TTC549 (cell line): Measurements from ENCODE around the gene ATF6.
"Not testable (repeated sequence)": the region's sequence is repeated elsewhere in the genome, so short reads cannot be mapped to it uniquely, and the experiment has no call there.

Experiments used
- FAIRE-seq: peaks from 2 replicates; lab custom pipeline; 2012; peaks lifted over from hg19 to GRCh38; lab: Jason Lieb, UNC

Gene ATF6, protein sequence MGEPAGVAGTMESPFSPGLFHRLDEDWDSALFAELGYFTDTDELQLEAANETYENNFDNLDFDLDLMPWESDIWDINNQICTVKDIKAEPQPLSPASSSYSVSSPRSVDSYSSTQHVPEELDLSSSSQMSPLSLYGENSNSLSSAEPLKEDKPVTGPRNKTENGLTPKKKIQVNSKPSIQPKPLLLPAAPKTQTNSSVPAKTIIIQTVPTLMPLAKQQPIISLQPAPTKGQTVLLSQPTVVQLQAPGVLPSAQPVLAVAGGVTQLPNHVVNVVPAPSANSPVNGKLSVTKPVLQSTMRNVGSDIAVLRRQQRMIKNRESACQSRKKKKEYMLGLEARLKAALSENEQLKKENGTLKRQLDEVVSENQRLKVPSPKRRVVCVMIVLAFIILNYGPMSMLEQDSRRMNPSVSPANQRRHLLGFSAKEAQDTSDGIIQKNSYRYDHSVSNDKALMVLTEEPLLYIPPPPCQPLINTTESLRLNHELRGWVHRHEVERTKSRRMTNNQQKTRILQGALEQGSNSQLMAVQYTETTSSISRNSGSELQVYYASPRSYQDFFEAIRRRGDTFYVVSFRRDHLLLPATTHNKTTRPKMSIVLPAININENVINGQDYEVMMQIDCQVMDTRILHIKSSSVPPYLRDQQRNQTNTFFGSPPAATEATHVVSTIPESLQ

DNA sequence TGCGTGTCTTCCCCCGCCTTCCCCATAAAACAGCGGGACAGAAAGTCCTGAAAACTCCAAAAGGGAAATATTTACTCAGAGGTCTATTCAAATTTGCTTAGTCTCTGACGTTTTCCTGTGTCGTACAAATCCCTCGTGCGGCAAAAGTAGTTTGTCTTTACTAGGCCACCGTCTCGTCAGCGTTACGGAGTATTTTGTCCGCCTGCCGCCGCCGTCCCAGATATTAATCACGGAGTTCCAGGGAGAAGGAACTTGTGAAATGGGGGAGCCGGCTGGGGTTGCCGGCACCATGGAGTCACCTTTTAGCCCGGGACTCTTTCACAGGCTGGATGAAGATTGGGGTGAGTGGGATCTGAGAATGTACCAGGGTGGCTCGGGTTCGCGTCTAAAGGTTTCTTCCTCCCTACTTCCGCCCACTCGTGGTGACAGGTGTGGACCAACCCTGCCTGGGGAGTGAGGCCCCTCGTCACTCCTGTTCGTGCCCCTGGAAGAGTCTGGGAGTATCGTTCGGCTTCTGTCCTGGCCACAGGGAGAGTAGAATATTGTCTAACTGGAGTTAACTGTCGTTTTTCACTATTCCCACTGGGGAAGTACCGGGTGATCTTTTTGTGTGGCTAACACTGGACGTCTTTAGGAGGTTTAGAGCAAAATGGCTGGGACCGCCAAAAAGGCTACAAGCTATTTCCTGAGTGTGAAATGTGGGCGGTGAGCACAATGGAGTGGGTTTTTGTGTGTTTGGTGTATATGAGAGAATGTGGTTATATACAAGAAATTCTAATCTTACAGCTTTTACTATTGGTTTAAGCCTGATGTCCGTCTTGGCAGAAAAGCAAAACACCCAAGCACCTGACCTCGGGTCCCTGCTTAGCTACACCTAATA is at the start of gene ATF6:
Gene ATF6 (plus strand): TSS at position 219 of the 880 bp plus-strand sequence. CDS start 41 bp downstream, at position 260.
- FAIRE-seq, result no peak

DNA sequence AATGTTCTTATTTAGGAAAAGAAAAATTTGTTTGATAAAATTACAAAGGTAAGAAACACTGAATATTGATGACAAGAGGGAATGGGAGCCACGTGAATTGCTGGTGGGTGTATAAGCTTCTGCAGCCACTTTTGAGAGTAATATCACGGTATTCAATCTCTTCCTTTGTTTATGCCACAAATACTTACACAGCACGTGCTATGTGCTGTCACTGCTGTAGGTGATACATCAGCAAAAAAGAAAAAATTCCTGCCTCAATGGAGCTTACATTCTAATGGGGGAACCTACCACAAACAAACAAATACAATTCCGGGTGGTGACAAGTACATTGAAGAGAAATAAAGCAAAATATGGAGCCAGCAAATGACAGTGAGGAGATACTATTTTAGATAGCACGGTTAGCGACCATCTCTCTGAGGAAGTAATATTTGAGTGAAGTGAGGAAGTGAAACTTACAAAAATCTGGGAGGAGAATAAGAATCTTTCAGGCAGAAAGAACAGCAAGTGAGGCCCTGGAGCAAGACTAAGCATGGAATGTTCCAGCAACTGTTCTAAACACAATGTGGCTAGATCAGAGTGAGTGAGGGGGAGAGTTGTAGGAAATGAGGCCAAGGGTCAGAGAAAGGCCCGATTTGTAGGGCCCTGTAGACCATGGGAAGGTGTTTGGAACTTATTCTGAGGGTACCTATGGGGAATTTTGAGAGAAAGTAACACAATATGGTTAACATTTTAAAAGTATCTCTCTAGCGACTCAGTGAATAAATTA is 47.4 kb upstream of the ATF6 start:
- FAIRE-seq, result no peak

DNA sequence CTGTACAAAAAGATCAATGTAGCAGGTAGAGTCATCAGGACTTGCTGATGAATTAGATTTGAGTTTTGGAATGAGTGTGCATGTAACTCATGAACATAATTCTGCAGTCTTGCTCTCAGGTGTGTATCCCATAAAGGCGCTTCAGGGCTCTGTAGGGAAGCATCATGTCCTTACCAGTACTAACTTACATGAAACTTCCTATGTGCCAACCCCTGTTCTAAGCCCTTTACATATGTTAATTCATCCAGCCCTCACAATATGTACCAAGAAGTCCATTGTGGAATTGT is 46.9 kb upstream of the ATF6 start:
- no peak for FAIRE-seq

DNA sequence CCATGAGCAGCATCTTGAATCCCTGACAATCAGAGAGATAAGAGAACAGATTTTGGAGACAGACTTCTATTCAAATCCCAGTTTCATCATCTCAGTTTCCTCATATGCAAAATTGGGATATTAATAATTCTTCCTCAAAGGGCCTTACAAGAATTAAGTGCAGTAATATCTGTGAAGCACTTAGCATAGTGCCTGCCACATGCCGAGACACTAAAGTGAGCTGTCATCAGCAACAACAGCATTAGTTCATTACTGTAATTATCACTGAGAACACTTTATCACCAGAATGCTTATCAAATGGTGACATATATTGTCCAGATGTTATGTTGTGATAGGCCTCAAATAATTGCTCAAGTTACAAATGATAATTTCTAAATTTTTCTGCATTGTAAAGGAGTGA is 45.7 kb upstream of the ATF6 start:
- no peak for FAIRE-seq

- FAIRE-seq, result no peak
These were observed 45.0 kb upstream of the ATF6 start, which contains the start of gene FCRLB for GRCh38 chr1:161720956-161721737. TSS of gene FCRLB (plus strand) at chr1:161721544. CDS start at chr1:161722673, 1,129 bp downstream.

DNA sequence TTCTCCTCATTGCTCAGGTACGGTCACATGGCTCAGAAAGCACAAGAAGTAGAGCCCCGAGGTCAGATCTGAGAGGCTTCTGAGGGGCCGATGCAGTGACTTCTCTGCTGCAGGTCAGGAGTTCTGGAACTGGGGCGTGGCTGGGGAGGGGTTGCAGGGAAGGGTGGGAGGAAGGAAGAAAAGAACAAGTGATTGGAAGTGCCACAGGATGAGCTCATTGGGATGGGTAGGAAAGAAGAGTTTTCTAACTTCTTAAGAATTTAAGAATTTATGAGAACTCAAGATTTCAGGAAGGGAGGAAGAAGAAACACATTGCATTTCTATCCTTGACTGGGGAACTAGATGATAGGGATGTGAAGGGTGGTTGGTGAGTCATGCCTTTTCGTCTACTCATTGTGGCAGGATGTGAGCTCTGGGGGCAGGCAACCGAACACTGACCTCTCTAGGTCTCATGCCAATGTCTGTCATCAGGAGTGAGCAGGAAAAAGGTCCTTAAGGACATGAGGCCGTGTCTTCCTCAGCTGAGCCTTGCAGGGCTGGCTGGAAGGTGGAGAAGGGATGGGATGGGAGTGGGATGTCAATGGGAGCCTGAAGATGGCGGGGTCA is 44.3 kb upstream of the ATF6 start:
- no peak for FAIRE-seq

GRCh38 chr1:161722406-161722805 is 43.7 kb upstream of the ATF6 start:
- no peak for FAIRE-seq

GRCh38 chr1:161723459-161724141 is 42.5 kb upstream of the ATF6 start:
- no peak for FAIRE-seq

- not testable (repeated sequence) for FAIRE-seq
These were observed 40.7 kb upstream of the ATF6 start for GRCh38 chr1:161725258-161725907.

DNA sequence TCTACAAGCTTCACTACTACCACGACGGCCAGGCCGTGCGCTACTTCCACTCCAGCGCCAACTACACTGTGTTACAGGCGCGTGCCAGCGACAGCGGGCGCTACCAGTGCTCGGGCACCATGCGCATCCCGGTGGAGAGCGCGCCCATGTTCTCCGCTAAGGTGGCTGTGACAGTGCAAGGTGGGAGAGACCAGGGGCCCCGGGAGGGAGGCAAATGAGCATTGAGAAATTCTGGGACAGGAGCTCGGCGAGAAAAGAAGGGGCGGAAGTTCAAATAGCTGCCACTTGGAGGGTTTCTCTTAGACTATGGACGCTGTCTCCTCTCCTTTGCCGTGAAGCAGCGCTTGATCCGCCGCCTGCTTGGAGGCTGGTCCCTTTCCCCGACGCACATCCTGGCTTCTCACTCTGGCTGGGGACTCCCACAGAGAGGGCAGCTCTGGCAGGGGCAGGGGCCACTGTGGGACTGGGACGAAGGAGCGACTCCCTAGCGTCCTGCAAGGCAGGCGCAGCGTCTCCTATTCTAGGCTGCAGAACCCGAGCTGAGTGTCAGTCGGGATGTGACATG is 40.1 kb upstream of the ATF6 start:
- FAIRE-seq, result no peak

DNA sequence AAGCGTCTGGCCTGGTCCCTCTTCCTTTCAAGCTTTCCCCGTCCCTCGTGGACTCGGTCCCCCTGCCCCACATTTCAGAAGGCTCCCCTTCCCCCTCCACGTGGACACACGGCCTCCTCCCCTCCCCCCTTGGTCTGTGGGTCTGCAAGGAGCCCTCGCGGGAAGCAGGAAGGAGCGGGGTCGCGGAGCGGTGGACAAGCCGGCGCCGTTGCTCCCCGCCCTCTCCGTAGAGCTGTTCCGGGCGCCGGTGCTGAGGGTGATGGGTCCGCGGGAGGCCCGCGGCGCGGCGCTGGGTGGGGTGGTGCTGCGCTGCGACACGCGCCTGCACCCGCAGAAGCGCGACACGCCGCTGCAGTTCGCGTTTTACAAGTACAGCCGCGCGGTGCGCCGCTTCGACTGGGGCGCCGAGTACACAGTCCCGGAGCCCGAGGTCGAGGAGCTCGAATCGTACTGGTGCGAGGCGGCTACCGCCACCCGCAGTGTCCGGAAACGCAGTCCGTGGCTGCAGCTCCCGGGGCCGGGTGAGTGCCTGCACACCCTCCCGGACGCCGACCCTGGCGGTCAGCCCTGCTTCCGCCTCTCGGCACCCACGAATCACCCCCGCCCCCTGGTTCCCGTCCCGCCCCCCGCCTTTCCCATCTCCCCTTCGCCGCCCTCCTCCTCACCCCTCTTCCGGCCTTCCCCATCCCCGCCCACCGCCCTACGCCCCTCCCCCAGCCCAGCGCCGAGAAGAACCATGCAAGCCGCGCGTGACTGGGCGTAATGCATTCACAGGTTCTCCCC is 39.5 kb upstream of the ATF6 start:
- no peak for FAIRE-seq

GRCh38 chr1:161727256-161727924 is 38.7 kb upstream of the ATF6 start:
- no peak for FAIRE-seq

GRCh38 chr1:161728376-161729226 is 37.5 kb upstream of the ATF6 start:
- FAIRE-seq, result no peak

DNA sequence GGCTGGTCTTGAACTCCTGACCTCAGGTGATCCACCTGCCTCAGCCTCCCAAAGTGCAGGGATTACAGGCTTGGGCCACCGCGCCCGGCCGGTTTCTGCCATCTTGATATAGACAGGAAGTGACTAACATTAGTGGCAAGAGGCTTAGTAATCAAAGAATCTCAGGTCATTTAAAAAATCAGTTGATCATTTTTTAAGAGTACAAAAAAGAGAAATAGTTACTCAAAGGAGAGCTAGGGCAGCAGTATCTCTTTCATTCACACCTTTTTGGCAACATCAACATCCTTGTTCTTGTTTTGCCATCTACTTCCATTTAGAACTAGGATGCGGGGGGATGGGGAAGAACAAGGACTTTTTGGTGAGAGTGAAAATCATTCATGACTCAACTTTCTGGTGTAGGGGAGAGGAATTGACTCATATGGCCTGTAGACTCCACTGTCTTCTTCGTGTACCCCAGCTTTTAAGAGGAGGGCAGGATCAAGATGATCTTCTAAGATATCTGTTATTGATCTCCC is 36.0 kb upstream of the ATF6 start:
- no peak for FAIRE-seq

DNA sequence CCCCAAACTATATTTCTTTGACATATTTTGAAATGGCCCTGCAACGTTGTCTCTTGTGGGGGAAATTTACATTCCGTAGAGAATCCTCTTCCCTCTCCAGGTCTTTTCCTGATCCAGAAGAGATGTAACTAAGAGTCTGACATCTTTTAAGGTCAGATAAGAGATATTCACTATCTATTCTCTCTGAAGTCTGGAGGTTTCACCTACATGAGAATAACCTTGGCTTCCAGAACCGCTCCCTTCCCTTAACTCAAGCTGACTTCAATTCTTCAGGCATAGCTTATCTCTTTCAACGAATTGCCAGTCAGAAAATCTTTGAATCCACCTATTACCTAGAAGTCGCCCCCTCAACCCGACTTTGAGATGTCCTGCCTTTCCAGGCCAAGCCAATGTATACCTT is 34.9 kb upstream of the ATF6 start:
- FAIRE-seq, result no peak

GRCh38 chr1:161731981-161732718 is 34.0 kb upstream of the ATF6 start:
- FAIRE-seq, result no peak
